GM23338 (cell line): ENCODE data around the gene NDOR1. TPM values are rescaled to one million over a fixed set of nuclear protein-coding genes. Genes with fewer than 3 reads are reported as not detected.

ENCODE experiments used
- ATAC-seq: fragments of 200-7000 bp; cut with Tn5 transposase; 3 replicates; pipeline ENCODE4 v1.9.1; 2020
- DNase-seq: peaks from one replicate; pipeline ENCODE4 v3.0.0-alpha.2; 2015; ENCODE audit warnings: low spot score
- H2AFZ ChIP-seq: fragments of 200-600 bp; sonication (generic); 2 replicates; pipeline ENCODE4 v1.8.0; 2016; ENCODE audit warnings: antibody characterized with exemption, mild to moderate bottlenecking, moderate library complexity
- H3F3A ChIP-seq: fragments of 200-600 bp; sonication (generic); replicated peaks from 2 replicates; pipeline ENCODE4 v1.8.0; 2017; ENCODE audit warnings: antibody characterized with exemption, mixed run types, low read depth
- H3K27ac ChIP-seq: fragments of 200-600 bp; sonication (generic); 2 replicates; pipeline ENCODE4 v1.6.1; 2016; ENCODE audit warnings: low read depth
- H3K27me3 ChIP-seq: fragments of 200-600 bp; sonication (generic); 2 replicates; pipeline ENCODE4 v1.8.0; 2016; ENCODE audit warnings: mild to moderate bottlenecking, mixed run types, moderate library complexity; ENCODE audit not compliant: insufficient read depth
- H3K36me3 ChIP-seq: fragments of 200-600 bp; sonication (generic); 2 replicates; pipeline ENCODE4 v1.8.0; 2016; ENCODE audit warnings: mild to moderate bottlenecking; ENCODE audit not compliant: insufficient read depth
- H3K4me1 ChIP-seq: fragments of 200-600 bp; sonication (generic); 2 replicates; pipeline ENCODE4 v1.8.0; 2016; ENCODE audit warnings: mild to moderate bottlenecking, moderate library complexity; ENCODE audit not compliant: insufficient read depth
- H3K4me2 ChIP-seq: fragments of 200-600 bp; sonication (generic); 2 replicates; pipeline ENCODE4 v1.7.1; 2017; ENCODE audit warnings: mixed run types
- H3K4me3 ChIP-seq: fragments of 200-600 bp; sonication (generic); 2 replicates; pipeline ENCODE4 v1.6.1; 2016; ENCODE audit warnings: mixed run types
- H3K79me2 ChIP-seq: fragments of 200-600 bp; sonication (generic); replicated peaks from 2 replicates; pipeline ENCODE4 v1.8.0; 2017; ENCODE audit warnings: mild to moderate bottlenecking; ENCODE audit not compliant: insufficient read depth
- H3K9me2 ChIP-seq: fragments of 200-600 bp; sonication (generic); 2 replicates; pipeline ENCODE4 v1.8.0; 2017; ENCODE audit not compliant: insufficient read depth
- H4K20me1 ChIP-seq: fragments of 200-600 bp; sonication (generic); replicated peaks from 2 replicates; pipeline ENCODE4 v1.8.0; 2017; ENCODE audit warnings: mild to moderate bottlenecking; ENCODE audit not compliant: insufficient read depth
- H3K27ac Mint-ChIP-seq: 2 replicates; pipeline ENCODE4 v1.8.0; 2020; ENCODE audit warnings: inconsistent platforms, mild to moderate bottlenecking, moderate library complexity, mixed read lengths
- H3K27me3 Mint-ChIP-seq: 3 replicates; pipeline ENCODE4 v1.8.0; 2022; ENCODE audit warnings: low read depth, mild to moderate bottlenecking, moderate library complexity, mixed read lengths, inconsistent platforms; ENCODE audit not compliant: insufficient read depth, poor library complexity
- H3K36me3 Mint-ChIP-seq: 3 replicates; pipeline ENCODE4 v1.8.0; 2021; ENCODE audit warnings: low read depth, mild to moderate bottlenecking, inconsistent platforms, moderate library complexity, mixed read lengths
- H3K4me1 Mint-ChIP-seq: 3 replicates; pipeline ENCODE4 v1.8.0; 2020; ENCODE audit warnings: mild to moderate bottlenecking, inconsistent platforms, mixed read lengths
- H3K4me3 Mint-ChIP-seq: 3 replicates; pipeline ENCODE4 v1.8.0; 2021; ENCODE audit warnings: moderate library complexity, mild to moderate bottlenecking, inconsistent platforms, mixed read lengths
- H3K9me3 Mint-ChIP-seq: 3 replicates; pipeline ENCODE4 v1.8.0; 2020; ENCODE audit warnings: moderate library complexity, mild to moderate bottlenecking, inconsistent platforms, mixed read lengths
- CREB1 ChIP-seq: fragments of 250-450 bp; sonication (Bioruptor Pico); IDR thresholded peaks from 2 replicates; pipeline ENCODE4 v1.5.0; 2020; ENCODE audit warnings: low read depth, mild to moderate bottlenecking, moderate library complexity
- CTCF ChIP-seq, 2 experiments: fragments of 200-600 bp in 1 of 2; sonication (generic) in 1 of 2; conservative IDR thresholded peaks; 2 replicates each; pipeline versions ENCODE4 v1.5.1 to v1.6.1; 2016 to 2017; ENCODE audit warnings: antibody characterized with exemption in 2 of 2, low read depth in 2 of 2, mild to moderate bottlenecking in 2 of 2, moderate library complexity in 1 of 2
- ETS1 ChIP-seq: IDR thresholded peaks from 2 replicates; pipeline ENCODE4 v1.6.1; 2016; ENCODE audit warnings: antibody characterized with exemption
- EZH2 ChIP-seq: fragments of 200-600 bp; sonication (generic); IDR thresholded peaks from one replicate; pipeline ENCODE4 v1.8.0; 2017; ENCODE audit warnings: antibody characterized with exemption, mild to moderate bottlenecking, low read depth; ENCODE audit not compliant: unreplicated experiment
- JUNB ChIP-seq: IDR thresholded peaks from one replicate; pipeline ENCODE4 v1.6.1; 2016; ENCODE audit warnings: antibody characterized with exemption; ENCODE audit not compliant: unreplicated experiment
- NANOG ChIP-seq: IDR thresholded peaks from 2 replicates; pipeline ENCODE4 v1.6.1; 2016; ENCODE audit warnings: antibody characterized with exemption, borderline replicate concordance
- POLR2AphosphoS5 ChIP-seq: IDR thresholded peaks from 2 replicates; pipeline ENCODE4 v1.6.1; 2016; ENCODE audit warnings: antibody characterized with exemption, low read depth
- REST ChIP-seq: IDR thresholded peaks from one replicate; pipeline ENCODE4 v1.6.1; 2018; ENCODE audit warnings: antibody characterized with exemption; ENCODE audit not compliant: unreplicated experiment
- STAT1 ChIP-seq: IDR thresholded peaks from one replicate; pipeline ENCODE4 v1.6.1; 2016; ENCODE audit warnings: antibody characterized with exemption; ENCODE audit not compliant: unreplicated experiment
- ZNF114 ChIP-seq: fragments of 250-450 bp; sonication (Bioruptor Pico); IDR thresholded peaks from 2 replicates; pipeline ENCODE4 v1.5.0; 2020; ENCODE audit warnings: mild to moderate bottlenecking, moderate library complexity
- ZNF462 ChIP-seq: fragments of 250-450 bp; sonication (Bioruptor Pico); IDR thresholded peaks from 2 replicates; pipeline ENCODE4 v1.5.0; 2020; ENCODE audit warnings: mild to moderate bottlenecking, moderate library complexity
- polyA plus RNA-seq: library from polyadenylated mRNA; unstranded; fragments of >200 nt; fragmentation: Nextera tagmentation; extraction: Ambion mirVana; gene quantifications from 2 replicates; pipeline ENCODE4 v1.2.1, GENCODE V29; 2016
- total RNA-seq: library from RNA; depleted of rRNA; stranded (reverse); fragments of >200 nt; shearing (Covaris generic); gene quantifications from 2 replicates; pipeline ENCODE4 v1.2.3, GENCODE V29; 2014

NDOR1 gene
- total and polyA plus RNA-seq, 2 experiments from 2014 or later = 19.4 to 38.1 TPM

- H3K9me3 Mint-ChIP-seq = no peaks in the 10 kb centered on the region
- no peaks in the 10 kb centered on the region for H3K36me3 ChIP-seq
- no peak overlapping the region for H3K4me2 ChIP-seq
- H3K4me1 Mint-ChIP-seq = peaks cover 39% of the 10 kb centered on the region
- H2AFZ ChIP-seq = no peak overlapping the region
- DNase-seq (no peak), ATAC-seq (no peak)
- H3K27ac ChIP-seq = no peak overlapping the region
- H3K79me2 ChIP-seq = peaks cover 60% of the 10 kb centered on the region
- H3K27me3 ChIP-seq = no peaks in the 10 kb centered on the region
- no peak overlapping the region for H3K4me3 Mint-ChIP-seq
- H3K9me2 ChIP-seq = no peaks in the 10 kb centered on the region
- H3K27me3 Mint-ChIP-seq = peaks cover 22% of the 10 kb centered on the region
- peaks cover 21% of the 10 kb centered on the region; the same call in 1 of the 2 replicates for H3F3A ChIP-seq
- H3K27ac Mint-ChIP-seq = no peak overlapping the region
- H3K4me1 ChIP-seq = peaks cover 30% of the 10 kb centered on the region
- no peak overlapping the region for H3K4me3 ChIP-seq
- no peak for TF ChIP-seq REST
- TF ChIP-seq ZNF462 = no peak
- no peak for TF ChIP-seq EZH2
- TF ChIP-seq ZNF114 (CRISPR knock-in tag) = no peak
- no peak for TF ChIP-seq ETS1
- TF ChIP-seq CREB1 (CRISPR knock-in tag) = no peak
- no peak for TF ChIP-seq NANOG
- no peak for TF ChIP-seq CTCF (conservative IDR thresholded peaks at IDR 0.05; ENCODE audit: low read depth in 2 of 2)
- no peak for TF ChIP-seq POLR2AphosphoS5
- no peak for TF ChIP-seq STAT1
- TF ChIP-seq JUNB = no peak
- peaks cover 15% of the 10 kb centered on the region for H3K36me3 Mint-ChIP-seq
- peaks cover 14% of the 10 kb centered on the region for H4K20me1 ChIP-seq
These were observed 2.5 kb upstream of the NDOR1 start for GRCh38 chr9:137202966-137203365.
